Bone marrow (tissue), 2 donors: ENCODE measurements around the gene ATP23.

Source experiments
- DNase-seq, 2 donors: peaks; one replicate each; lab custom pipeline; 2025; lab: John Stamatoyannopoulos, UW

The ATP23 gene

DNA sequence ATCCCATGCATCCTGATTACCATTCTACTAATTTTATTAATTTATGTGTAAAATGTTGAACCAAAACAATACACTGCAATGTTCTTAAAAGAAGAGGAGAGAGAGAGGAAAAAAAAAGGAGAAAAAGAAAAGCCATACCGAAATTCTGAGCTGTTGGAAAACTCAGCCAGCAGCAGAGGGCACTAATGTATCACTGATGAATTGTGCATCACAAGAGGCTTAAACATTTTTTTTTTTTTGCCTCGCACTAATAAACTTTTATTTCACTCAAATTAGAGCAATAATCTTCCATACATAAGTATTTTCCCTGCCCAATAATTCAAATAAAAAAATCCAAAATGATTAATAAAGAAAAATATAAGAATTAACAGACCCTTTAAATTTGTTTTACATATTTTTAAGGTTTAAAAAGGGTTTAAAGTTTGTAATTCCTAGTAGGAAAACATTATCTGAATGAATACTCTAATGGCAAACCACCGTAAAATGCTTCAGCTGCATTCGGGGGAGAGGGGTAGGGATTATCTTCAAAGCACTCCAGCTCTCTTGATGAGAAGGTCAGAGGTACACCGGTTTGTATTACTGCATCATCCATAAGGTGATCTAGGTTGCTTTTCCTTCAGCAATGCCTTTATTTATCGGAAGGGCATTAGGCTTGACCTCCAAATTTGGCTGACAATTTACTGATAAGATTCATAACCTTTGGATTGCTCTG lies 41.9 kb downstream of the ATP23 start:
- DNase-seq, result peak in 1 of 2 donors; percentile 3

GRCh38 chr12:57983858-57984505 lies 42.6 kb downstream of the ATP23 start:
- DNase-seq, result no peak

GRCh38 chr12:57984629-57985151 lies 43.3 kb downstream of the ATP23 start:
- DNase-seq, result no peak

- no peak for DNase-seq
These were observed 44.3 kb downstream of the ATP23 start for GRCh38 chr12:57985685-57986084.

GRCh38 chr12:57989838-57990237 lies 48.5 kb downstream of the ATP23 start:
- DNase-seq, result no peak

DNA sequence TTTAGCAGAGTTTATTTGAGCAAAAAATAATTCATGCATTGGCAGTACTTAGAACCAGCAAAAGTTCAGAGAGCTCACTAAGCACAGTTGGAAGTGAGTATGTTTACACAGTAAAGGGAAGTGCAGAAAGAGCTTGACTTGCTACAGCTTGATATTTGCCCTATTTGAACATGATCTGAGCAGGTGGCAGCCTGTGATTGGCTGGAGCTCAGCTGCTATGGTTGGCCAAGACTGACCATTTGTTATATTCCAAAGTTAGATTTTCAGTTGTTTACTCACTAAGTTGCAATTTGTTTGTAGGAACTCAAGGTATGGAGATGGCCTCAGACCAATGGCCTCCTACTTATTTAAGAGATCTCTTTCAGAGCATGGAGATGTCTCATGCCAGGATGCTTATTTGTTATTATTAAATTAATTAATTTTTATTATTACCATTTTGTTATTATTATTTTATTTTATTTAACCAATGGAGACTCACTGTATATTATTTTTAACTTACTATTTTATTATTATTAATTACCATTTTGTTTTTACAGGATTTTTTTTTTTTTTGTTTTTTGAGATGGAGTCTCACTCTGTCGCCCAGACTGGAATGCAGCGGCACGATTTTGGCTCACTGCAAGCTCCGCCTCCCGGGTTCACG lies 49.0 kb downstream of the ATP23 start:
- DNase-seq, result no peak

DNA sequence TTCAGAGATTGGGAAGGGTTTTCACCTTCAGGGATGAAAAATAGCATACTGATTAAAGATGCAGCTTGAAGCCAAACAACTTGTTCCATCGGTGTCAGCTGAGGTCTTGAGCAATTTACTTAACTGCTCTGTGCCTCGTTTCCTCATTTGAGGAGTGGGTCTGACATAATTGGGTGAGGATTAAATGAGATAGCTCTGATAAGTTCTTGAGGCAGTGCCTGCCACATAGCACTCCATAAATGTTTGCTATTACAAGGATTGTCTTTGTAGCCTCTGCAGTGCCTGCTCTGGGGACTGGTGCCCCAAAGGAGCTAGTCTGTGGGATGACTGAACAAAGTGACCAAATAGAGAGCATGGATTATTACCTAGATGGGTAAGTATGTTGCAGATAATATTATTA lies 50.6 kb downstream of the ATP23 start:
- DNase-seq, result no peak

GRCh38 chr12:57993030-57993429 lies 51.7 kb downstream of the ATP23 start:
- DNase-seq, result no peak

- no peak for DNase-seq
These were observed 52.5 kb downstream of the ATP23 start for GRCh38 chr12:57993834-57994233.

DNA sequence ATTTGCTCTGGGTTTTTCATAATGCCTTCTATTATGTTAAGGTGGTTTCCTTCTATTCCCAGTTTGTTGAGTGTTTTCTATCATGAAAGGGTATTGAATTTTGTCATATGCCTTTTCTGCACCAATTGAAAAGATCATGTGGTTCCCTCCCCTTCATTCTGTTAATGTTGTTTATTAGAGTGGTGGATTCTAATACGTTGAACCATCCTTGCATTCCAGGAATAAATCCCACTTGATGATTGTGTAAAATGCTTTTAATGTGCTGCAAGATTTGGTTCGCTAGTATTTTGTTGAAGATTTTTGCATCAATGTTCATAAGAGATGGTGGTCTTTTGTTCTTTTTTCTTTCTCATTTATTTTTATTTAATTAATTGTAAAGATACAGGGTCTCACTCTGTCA lies 55.2 kb downstream of the ATP23 start:
- no peak for DNase-seq

DNA sequence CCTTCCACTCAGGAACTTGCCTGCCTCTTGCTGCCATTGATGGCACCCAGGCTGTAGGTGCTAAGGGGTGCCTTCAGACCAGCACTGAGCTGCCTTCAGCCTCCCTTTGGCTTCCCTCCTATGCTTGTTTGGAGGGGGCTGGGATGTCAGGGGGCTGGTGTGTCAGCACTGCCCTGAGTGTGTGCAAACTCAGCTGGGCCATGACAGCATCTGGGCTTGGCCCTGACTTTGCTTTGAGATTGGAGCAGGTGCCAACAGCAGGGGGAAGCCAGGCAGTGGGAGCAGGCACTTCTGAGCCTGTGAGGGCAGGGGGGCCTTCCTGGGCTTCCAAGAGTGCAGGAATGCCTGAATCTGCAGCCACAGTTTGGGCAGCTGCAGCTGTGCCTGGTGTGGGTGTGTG lies 56.9 kb downstream of the ATP23 start:
- DNase-seq, result no peak

DNA sequence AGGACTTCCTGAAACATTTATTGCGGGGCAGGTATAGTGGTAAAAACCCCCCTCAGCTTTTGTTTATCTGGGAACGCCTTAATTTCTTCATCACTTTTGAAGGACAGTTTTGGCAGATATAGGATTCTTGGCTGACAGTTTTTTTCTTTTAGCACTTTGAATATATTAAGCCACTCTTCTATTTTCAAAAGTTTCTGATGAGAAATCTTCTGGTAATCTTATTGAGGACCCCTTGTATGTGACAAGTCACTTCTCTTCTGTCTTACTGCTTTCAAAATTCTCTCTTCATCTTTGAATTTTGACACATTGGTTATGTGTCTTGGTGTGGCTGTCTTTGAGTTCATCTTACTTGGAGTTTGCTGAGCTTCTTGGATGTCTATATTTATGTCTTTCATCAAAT lies 59.1 kb downstream of the ATP23 start:
- no peak for DNase-seq

DNA sequence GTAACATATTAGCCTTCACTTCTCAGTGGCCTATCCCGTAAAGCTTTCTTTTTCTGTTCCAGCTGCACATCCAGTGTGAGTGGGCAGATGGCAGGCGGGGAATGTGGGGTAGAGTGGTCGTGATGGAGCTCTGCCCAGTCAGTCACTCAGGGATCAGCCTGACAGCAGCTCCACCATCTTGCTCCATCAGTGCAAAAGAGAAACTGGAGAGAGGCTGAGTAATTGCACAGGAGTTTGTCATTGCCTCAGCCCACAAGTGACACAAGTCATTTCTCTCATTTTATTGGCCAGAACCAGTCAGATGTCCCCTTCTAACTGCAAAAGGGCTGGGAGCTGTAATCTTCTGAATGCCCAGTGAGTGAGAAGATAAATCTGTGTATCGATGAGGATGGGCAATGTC lies 66.5 kb downstream of the ATP23 start:
- DNase-seq, result no peak

- DNase-seq, result no peak
These were observed 67.3 kb downstream of the ATP23 start for GRCh38 chr12:58008634-58009033.
